Caco-2 (cell line): ENCODE results near the gene ASTN2. TPM values are rescaled to one million over a fixed set of nuclear protein-coding genes. Genes with fewer than 3 reads are reported as not detected.

Experiments
- BruUV-seq: library from RNA; stranded (reverse); fragments of 400-500 nt; replicated peaks from 2 replicates; lab custom pipeline; 2021; lab: Mats Ljungman, UMichigan
- CTCF ChIA-PET: fragments of 300-600 bp; sonication (Branson Sonifier 250); formaldehyde crosslinking; loops from one replicate; lab custom pipeline; 2022; ENCODE audit warnings: antibody characterized with exemption; lab: Charles Lee
- POLR2A ChIA-PET: fragments of 300-600 bp; sonication (Branson Sonifier 250); formaldehyde crosslinking; loops from one replicate; lab custom pipeline; 2022; ENCODE audit warnings: antibody characterized with exemption; lab: Charles Lee
- DNase-seq, 2 experiments: peaks; one replicate each; pipeline versions ENCODE4 v3.0.0 to v3.0.0-alpha.2; 2020 to 2022
- H3K27me3 ChIP-seq: replicated peaks from 2 replicates; pipeline ENCODE4 v1.6.0; 2011; ENCODE audit warnings: low read length; ENCODE audit not compliant: control insufficient read depth, insufficient read depth
- H3K36me3 ChIP-seq: 2 replicates; pipeline ENCODE4 v1.5.1; 2011; ENCODE audit warnings: low read length; ENCODE audit not compliant: control insufficient read depth, insufficient read depth
- H3K4me1 ChIP-seq: fragments of 250-450 bp; sonication (Bioruptor Pico); 2 replicates; pipeline ENCODE4 v1.5.1; 2020; ENCODE audit warnings: mild to moderate bottlenecking
- H3K4me3 ChIP-seq: 2 replicates; pipeline ENCODE4 v1.5.1; 2011; ENCODE audit warnings: low read depth, mild to moderate bottlenecking, control low read depth, low read length
- H3K9me3 ChIP-seq: fragments of 250-450 bp; sonication (Bioruptor Pico); 2 replicates; pipeline ENCODE4 v1.5.1; 2020; ENCODE audit warnings: mild to moderate bottlenecking, moderate library complexity
- H3K27ac Mint-ChIP-seq: one replicate; pipeline ENCODE4 v1.8.0; 2022; ENCODE audit warnings: mixed read lengths; ENCODE audit not compliant: unreplicated experiment
- H3K27me3 Mint-ChIP-seq: one replicate; pipeline ENCODE4 v1.8.0; 2022; ENCODE audit warnings: mixed read lengths; ENCODE audit not compliant: insufficient read depth, unreplicated experiment
- H3K36me3 Mint-ChIP-seq: one replicate; pipeline ENCODE4 v1.8.0; 2022; ENCODE audit warnings: mild to moderate bottlenecking, mixed read lengths; ENCODE audit not compliant: insufficient read depth, unreplicated experiment
- H3K4me1 Mint-ChIP-seq: one replicate; pipeline ENCODE4 v1.8.0; 2022; ENCODE audit warnings: low read depth, mixed read lengths; ENCODE audit not compliant: unreplicated experiment
- H3K4me3 Mint-ChIP-seq: one replicate; pipeline ENCODE4 v1.8.0; 2022; ENCODE audit warnings: mild to moderate bottlenecking, moderate library complexity, mixed read lengths; ENCODE audit not compliant: unreplicated experiment
- H3K9me3 Mint-ChIP-seq: one replicate; pipeline ENCODE4 v1.8.0; 2022; ENCODE audit warnings: mixed read lengths; ENCODE audit not compliant: unreplicated experiment
- CTCF ChIP-seq, 2 experiments: fragments of 200-600 bp in 1 of 2; IDR thresholded peaks; 1 replicate in 1 of 2; 2 replicates in 1 of 2; pipeline versions ENCODE4 v1.5.1 to v1.8.0; 2011 to 2022; ENCODE audit warnings: antibody characterized with exemption in 1 of 2, control low read depth in 1 of 2, inconsistent platforms in 1 of 2, low read depth in 1 of 2, low read length in 1 of 2, mild to moderate bottlenecking in 1 of 2, moderate library complexity in 1 of 2; ENCODE audit not compliant: insufficient read depth in 1 of 2, severe bottlenecking in 1 of 2, unreplicated experiment in 1 of 2
- intact Hi-C: fragments of 100-400 bp; cut with micrococcal nuclease; formaldehyde crosslinking; loops from one replicate; pipeline ENCODE4 v1.10.0; 2022; ENCODE audit not compliant: unreplicated experiment
- total RNA-seq: library from RNA; stranded (reverse); gene quantifications from 2 replicates; pipeline ENCODE4 v1.2.3, GENCODE V29; 2022

The ASTN2 gene
- total RNA-seq, 1 experiment from 2014 or later: 12.7 TPM

GRCh38 chr9:116700882-116701865 is 713.7 kb downstream of the ASTN2 start:
- no peak overlapping the region for H3K27ac Mint-ChIP-seq
- H3K27me3 Mint-ChIP-seq: no peaks in the 10 kb centered on the region
- H3K9me3 ChIP-seq: no peaks in the 10 kb centered on the region
- POLR2A ChIA-PET: no interaction called here
- no peak overlapping the region for H3K4me3 Mint-ChIP-seq
- H3K4me1 ChIP-seq: peaks cover 7% of the 10 kb centered on the region
- CTCF ChIA-PET: no interaction called here
- no peaks in the 10 kb centered on the region; the same call in 1 of the 2 replicates for H3K36me3 ChIP-seq
- H3K36me3 Mint-ChIP-seq: peaks cover 8% of the 10 kb centered on the region
- no peak for DNase-seq
- no peaks in the 10 kb centered on the region for H3K27me3 ChIP-seq
- no peak overlapping the region for H3K4me3 ChIP-seq
- intact Hi-C loops: no loop called here
- no peaks in the 10 kb centered on the region for H3K9me3 Mint-ChIP-seq
- no peak for TF ChIP-seq CTCF (IDR thresholded peaks at IDR 0.05; ENCODE audit: insufficient read depth in 1 of 2, low read depth in 1 of 2, low read length in 1 of 2, severe bottlenecking in 1 of 2, unreplicated experiment in 1 of 2)
- BruUV-seq: no TSS peak
- H3K4me1 Mint-ChIP-seq: peaks cover 7% of the 10 kb centered on the region

DNA sequence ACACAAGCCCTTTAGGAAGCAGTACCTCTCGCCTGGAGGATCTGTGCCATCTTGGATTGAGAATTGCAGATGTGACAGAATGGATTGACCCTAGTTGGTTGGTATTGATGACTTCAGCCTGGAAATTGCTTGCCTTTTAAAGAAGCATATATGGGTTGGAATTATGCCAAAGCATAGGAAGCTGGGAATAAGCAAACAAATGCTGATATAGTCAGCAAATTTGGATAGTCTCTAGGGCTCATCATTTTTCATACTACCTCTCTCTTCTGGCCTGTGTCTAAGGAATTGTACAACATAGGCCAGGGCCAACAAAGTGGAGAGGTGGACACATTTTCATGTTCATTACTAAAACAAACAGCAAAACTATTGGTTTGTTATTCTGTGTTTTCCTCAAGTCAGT is 714.6 kb downstream of the ASTN2 start:
- TF ChIP-seq CTCF (IDR thresholded peaks at IDR 0.05; ENCODE audit: insufficient read depth in 1 of 2, low read depth in 1 of 2, low read length in 1 of 2, severe bottlenecking in 1 of 2, unreplicated experiment in 1 of 2): no peak
- H3K4me1 Mint-ChIP-seq: peaks cover under 1% of the 10 kb centered on the region
- no peak for DNase-seq
- no TSS peak for BruUV-seq
- no peaks in the 10 kb centered on the region for H3K27me3 Mint-ChIP-seq
- Histone ChIP-seq H3K36me3 (no peaks in the 10 kb centered on the region; the same call in 1 of the 2 replicates), H3K9me3 (no peaks in the 10 kb centered on the region), H3K4me1 (peaks cover under 1% of the 10 kb centered on the region; the same call in 1 of the 2 replicates), H3K4me3 (no peak overlapping the region), H3K27me3 (no peaks in the 10 kb centered on the region)
- H3K36me3 Mint-ChIP-seq: peaks cover 8% of the 10 kb centered on the region
- POLR2A ChIA-PET: no interaction called here
- intact Hi-C loops: no loop called here
- CTCF ChIA-PET: no interaction called here
- H3K4me3 Mint-ChIP-seq: no peak overlapping the region
- no peak overlapping the region for H3K27ac Mint-ChIP-seq
- H3K9me3 Mint-ChIP-seq: no peaks in the 10 kb centered on the region

DNA sequence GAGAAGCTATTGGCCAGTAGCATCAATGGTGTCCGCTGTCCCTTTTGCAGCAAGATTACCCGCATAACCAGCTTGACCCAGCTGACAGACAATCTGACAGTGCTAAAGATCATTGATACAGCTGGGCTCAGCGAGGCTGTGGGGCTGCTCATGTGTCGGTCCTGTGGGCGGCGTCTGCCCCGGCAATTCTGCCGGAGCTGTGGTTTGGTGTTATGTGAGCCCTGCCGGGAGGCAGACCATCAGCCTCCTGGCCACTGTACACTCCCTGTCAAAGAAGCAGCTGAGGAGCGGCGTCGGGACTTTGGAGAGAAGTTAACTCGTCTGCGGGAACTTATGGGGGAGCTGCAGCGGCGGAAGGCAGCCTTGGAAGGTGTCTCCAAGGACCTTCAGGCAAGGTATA is 717.0 kb downstream of the ASTN2 start:
- Mint-ChIP-seq H3K9me3 (no peaks in the 10 kb centered on the region), H3K36me3 (peaks cover 8% of the 10 kb centered on the region), H3K27me3 (no peaks in the 10 kb centered on the region), H3K27ac (no peak overlapping the region), H3K4me3 (no peak overlapping the region), H3K4me1 (no peaks in the 10 kb centered on the region)
- intact Hi-C loops: no loop called here
- ChIA-PET CTCF (no interaction called here), POLR2A (interaction anchor here (0.6 kb wide), 1 partner anchor 11 kb away, joined by 5 read pairs; the partner anchor contains the start of gene TRIM32)
- Histone ChIP-seq H3K36me3 (no peaks in the 10 kb centered on the region; the same call in 1 of the 2 replicates), H3K4me1 (no peaks in the 10 kb centered on the region), H3K27me3 (no peaks in the 10 kb centered on the region), H3K9me3 (no peaks in the 10 kb centered on the region), H3K4me3 (no peak overlapping the region)
- TF ChIP-seq CTCF (IDR thresholded peaks at IDR 0.05; ENCODE audit: insufficient read depth in 1 of 2, low read depth in 1 of 2, low read length in 1 of 2, severe bottlenecking in 1 of 2, unreplicated experiment in 1 of 2): no peak
- BruUV-seq: no TSS peak
- no peak for DNase-seq
